K562 (cell line): ENCODE measurements around the gene PYM1. TPM values are rescaled to one million over a fixed set of nuclear protein-coding genes. Genes with fewer than 3 reads are reported as not detected.

ENCODE experiments used
- ARID1B ChIP-seq: fragments of 450-650 bp; IDR thresholded peaks from 2 replicates; pipeline ENCODE4 v1.6.1; 2016; ENCODE audit warnings: antibody characterized with exemption, mild to moderate bottlenecking, inconsistent platforms
- ELK1 ChIP-seq: sonication (generic); formaldehyde crosslinking; IDR thresholded peaks from 2 replicates; pipeline ENCODE4 v1.8.1; 2022; ENCODE audit warnings: missing genetic modification reagents
- ETV1 ChIP-seq: fragments of 450-650 bp; conservative IDR thresholded peaks from 2 replicates; pipeline ENCODE4 v1.6.1; 2016; ENCODE audit warnings: missing genetic modification characterization, control low read depth, low read depth, missing compliant biosample characterization
- NR1H2 ChIP-seq: sonication (generic); formaldehyde crosslinking; IDR thresholded peaks from 2 replicates; pipeline ENCODE4 v1.4.0; 2020; ENCODE audit warnings: mild to moderate bottlenecking, missing genetic modification reagents
- PHF8 ChIP-seq: fragments of 200-600 bp; sonication (generic); IDR thresholded peaks from 2 replicates; pipeline ENCODE4 v1.6.1; 2012; ENCODE audit warnings: mixed run types, mild to moderate bottlenecking, inconsistent platforms, low read length, moderate library complexity, borderline replicate concordance
- ZBTB11 ChIP-seq, 3 experiments: fragments of 200-800 bp in 1 of 3; fragments of 250-450 bp in 1 of 3; fragments of 450-650 bp in 1 of 3; sonication (Bioruptor Pico) in 1 of 3; sonication (Bioruptor generic) in 1 of 3; formaldehyde crosslinking in 1 of 3; IDR thresholded peaks; 2 replicates each; pipeline versions ENCODE4 v1.6.1 to v1.8.0; 2016 to 2022; ENCODE audit warnings: mild to moderate bottlenecking in 2 of 3, missing genetic modification characterization in 2 of 3, missing compliant biosample characterization in 1 of 3, moderate library complexity in 1 of 3
- ZBTB12 ChIP-seq: fragments of 250-450 bp; sonication (Bioruptor Pico); IDR thresholded peaks from 2 replicates; pipeline ENCODE4 v1.4.0; 2020
- ZC3H8 ChIP-seq: fragments of 450-650 bp; IDR thresholded peaks from 2 replicates; pipeline ENCODE4 v1.6.1; 2017
- ZNF699 ChIP-seq: fragments of 250-450 bp; sonication (Bioruptor Pico); IDR thresholded peaks from 2 replicates; pipeline ENCODE4 v1.8.0; 2021; ENCODE audit warnings: mild to moderate bottlenecking, moderate library complexity; ENCODE audit not compliant: insufficient replicate concordance
- polyA plus RNA-seq, 8 experiments: library from polyadenylated mRNA; depleted of rRNA in 4 of 8; stranded (reverse) in 5 of 8; unstranded in 3 of 8; fragments of >200 nt; fragmentation: Nextera tagmentation in 2 of 8; fragmentation: Illumina TruSeq in 1 of 8; extraction: Ambion mirVana in 2 of 8; extraction: Trizol in 1 of 8; gene quantifications; 2 replicates each; pipeline versions ENCODE4 v1.2.1 to v1.2.3, GENCODE V29; 2011 to 2014; ENCODE audit warnings: inconsistent platforms in 1 of 8, missing spikeins in 1 of 8
- total RNA-seq, 7 experiments: library from RNA; depleted of rRNA in 6 of 7; stranded (reverse); fragments of >200 nt in 6 of 7; fragmentation: Illumina TruSeq in 2 of 7; extraction: Trizol in 2 of 7; gene quantifications; 2 replicates each; pipeline versions ENCODE4 v1.2.1 to v1.2.3, GENCODE V29; 2011 to 2021; ENCODE audit warnings: low replicate concordance in 1 of 7
- TF ChIP-seq, protein P1 (sequence below), 2 experiments: IDR thresholded peaks in 1 of 2; conservative IDR thresholded peaks in 1 of 2; 2 replicates each; pipeline ENCODE4 v1.6.1; 2016; ENCODE audit warnings: low read depth in 2 of 2, mild to moderate bottlenecking in 1 of 2, missing compliant biosample characterization in 1 of 2, missing genetic modification characterization in 1 of 2, moderate library complexity in 1 of 2
- TF ChIP-seq, protein P2 (sequence below): fragments of 450-650 bp; formaldehyde crosslinking; IDR thresholded peaks from 2 replicates; pipeline ENCODE4 v1.4.0; 2022; ENCODE audit warnings: missing genetic modification characterization
- TF ChIP-seq, protein P3 (sequence below): IDR thresholded peaks from 2 replicates; pipeline ENCODE4 v1.6.1; 2011; ENCODE audit warnings: borderline replicate concordance, low read depth, mild to moderate bottlenecking, moderate library complexity, low read length; ENCODE audit not compliant: insufficient read depth, poor library complexity, severe bottlenecking

Gene PYM1
- total and polyA plus RNA-seq, 9 of the 15 experiments (the other 6 are each of a cell fraction or from before 2014, with no cell fraction given) = 29.0 to 51.3 (median 34.1) TPM

DNA sequence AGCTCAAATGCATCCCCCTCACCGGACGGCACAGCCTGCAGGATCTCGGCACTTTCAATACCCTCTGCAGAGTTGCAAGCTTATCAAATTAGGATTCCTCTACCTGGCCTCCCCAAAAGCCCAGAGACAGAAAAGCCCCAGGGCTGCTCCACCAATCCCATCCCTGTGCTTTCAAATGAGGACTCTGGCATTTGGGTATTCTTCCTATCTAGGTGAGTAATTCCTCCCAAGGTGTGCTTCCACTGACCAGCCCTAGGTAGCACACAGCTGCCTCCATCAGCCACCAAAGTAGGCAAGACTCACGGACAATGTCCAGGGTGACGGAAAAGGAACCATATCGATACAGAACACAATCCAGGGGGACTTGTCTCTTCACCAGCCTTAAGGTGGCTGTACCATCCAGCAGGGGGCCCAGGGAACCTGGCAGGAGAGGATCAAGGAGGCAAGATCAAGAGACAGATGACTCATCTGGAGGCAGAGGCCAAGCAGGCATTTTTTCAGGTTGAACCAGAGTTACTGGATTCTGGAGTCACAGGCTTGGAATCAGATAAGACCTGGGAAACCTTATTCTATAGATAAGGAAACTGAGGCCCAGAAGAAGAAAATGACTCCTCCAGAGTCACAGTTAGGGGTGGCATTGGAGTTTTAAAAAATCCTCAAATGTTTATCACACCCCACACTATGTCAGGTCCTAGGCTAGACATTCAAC lies 28.3 kb upstream of the PYM1 start (continued):
- TF ChIP-seq ZC3H8 (no peak), ELK1 (CRISPR knock-in tag) (no peak), ARID1B (0 out of 2 replicates have a peak, but pooled peaks have one; percentile 17), NR1H2 (CRISPR knock-in tag) (no peak), ZBTB11 (CRISPR knock-in tag; IDR thresholded peaks at IDR 0.05) (no peak), ZNF699 (CRISPR knock-in tag) (no peak), PHF8 (no peak), ZBTB12 (CRISPR knock-in tag) (no peak), ETV1 (tag) (no peak)
- TF ChIP-seq, protein P1, sequence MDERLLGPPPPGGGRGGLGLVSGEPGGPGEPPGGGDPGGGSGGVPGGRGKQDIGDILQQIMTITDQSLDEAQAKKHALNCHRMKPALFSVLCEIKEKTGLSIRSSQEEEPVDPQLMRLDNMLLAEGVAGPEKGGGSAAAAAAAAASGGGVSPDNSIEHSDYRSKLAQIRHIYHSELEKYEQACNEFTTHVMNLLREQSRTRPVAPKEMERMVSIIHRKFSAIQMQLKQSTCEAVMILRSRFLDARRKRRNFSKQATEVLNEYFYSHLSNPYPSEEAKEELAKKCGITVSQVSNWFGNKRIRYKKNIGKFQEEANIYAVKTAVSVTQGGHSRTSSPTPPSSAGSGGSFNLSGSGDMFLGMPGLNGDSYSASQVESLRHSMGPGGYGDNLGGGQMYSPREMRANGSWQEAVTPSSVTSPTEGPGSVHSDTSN (CRISPR knock-in tag; IDR thresholded peaks at IDR 0.05; ENCODE audit: low read depth) = no peak
- TF ChIP-seq, protein P1 (tag; conservative IDR thresholded peaks at IDR 0.05; ENCODE audit: low read depth) = no peak
- TF ChIP-seq, protein P2, sequence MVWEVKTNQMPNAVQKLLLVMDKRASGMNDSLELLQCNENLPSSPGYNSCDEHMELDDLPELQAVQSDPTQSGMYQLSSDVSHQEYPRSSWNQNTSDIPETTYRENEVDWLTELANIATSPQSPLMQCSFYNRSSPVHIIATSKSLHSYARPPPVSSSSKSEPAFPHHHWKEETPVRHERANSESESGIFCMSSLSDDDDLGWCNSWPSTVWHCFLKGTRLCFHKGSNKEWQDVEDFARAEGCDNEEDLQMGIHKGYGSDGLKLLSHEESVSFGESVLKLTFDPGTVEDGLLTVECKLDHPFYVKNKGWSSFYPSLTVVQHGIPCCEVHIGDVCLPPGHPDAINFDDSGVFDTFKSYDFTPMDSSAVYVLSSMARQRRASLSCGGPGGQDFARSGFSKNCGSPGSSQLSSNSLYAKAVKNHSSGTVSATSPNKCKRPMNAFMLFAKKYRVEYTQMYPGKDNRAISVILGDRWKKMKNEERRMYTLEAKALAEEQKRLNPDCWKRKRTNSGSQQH (CRISPR knock-in tag) = no peak
- TF ChIP-seq, protein P3, sequence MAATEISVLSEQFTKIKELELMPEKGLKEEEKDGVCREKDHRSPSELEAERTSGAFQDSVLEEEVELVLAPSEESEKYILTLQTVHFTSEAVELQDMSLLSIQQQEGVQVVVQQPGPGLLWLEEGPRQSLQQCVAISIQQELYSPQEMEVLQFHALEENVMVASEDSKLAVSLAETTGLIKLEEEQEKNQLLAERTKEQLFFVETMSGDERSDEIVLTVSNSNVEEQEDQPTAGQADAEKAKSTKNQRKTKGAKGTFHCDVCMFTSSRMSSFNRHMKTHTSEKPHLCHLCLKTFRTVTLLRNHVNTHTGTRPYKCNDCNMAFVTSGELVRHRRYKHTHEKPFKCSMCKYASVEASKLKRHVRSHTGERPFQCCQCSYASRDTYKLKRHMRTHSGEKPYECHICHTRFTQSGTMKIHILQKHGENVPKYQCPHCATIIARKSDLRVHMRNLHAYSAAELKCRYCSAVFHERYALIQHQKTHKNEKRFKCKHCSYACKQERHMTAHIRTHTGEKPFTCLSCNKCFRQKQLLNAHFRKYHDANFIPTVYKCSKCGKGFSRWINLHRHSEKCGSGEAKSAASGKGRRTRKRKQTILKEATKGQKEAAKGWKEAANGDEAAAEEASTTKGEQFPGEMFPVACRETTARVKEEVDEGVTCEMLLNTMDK = peak; percentile 43
